Spleen (tissue), 11 donors: Measurements from ENCODE around the gene BASP1. TPM values are rescaled to one million over a fixed set of nuclear protein-coding genes. Genes with fewer than 3 reads are reported as not detected.

Experiments used
- DNase-seq: peaks from one replicate; pipeline ENCODE4 v3.0.0-alpha.2; 2020
- H3K27ac ChIP-seq, 8 donors: fragments of 200-600 bp; sonication (generic) in 7 of 8; 1 replicate in 4 of 8; 2 replicates in 4 of 8; pipeline versions ENCODE4 v1.5.0 to v1.8.0; 2016 to 2021; ENCODE audit warnings: inconsistent platforms in 4 of 8, mild to moderate bottlenecking in 4 of 8, moderate library complexity in 1 of 8
- H3K27me3 ChIP-seq, 7 donors: fragments of 200-600 bp; sonication (generic) in 6 of 7; replicated peaks in 1 of 7; 1 replicate in 4 of 7; 2 replicates in 3 of 7; pipeline versions ENCODE4 v1.5.0 to v1.8.0; 2016 to 2021; ENCODE audit warnings: inconsistent platforms in 3 of 7, mild to moderate bottlenecking in 1 of 7
- H3K36me3 ChIP-seq, 6 donors: fragments of 200-600 bp; sonication (generic) in 5 of 6; 1 replicate in 4 of 6; 2 replicates in 2 of 6; pipeline versions ENCODE4 v1.5.0 to v1.8.0; 2016 to 2021; ENCODE audit warnings: inconsistent platforms in 2 of 6
- H3K4me1 ChIP-seq, 6 donors: fragments of 200-600 bp; sonication (generic) in 5 of 6; 1 replicate in 3 of 6; 2 replicates in 3 of 6; pipeline versions ENCODE4 v1.5.0 to v1.8.0; 2016 to 2021; ENCODE audit warnings: inconsistent platforms in 3 of 6
- H3K4me3 ChIP-seq, 8 donors: fragments of 200-600 bp; sonication (generic) in 7 of 8; 1 replicate in 4 of 8; 2 replicates in 4 of 8; pipeline versions ENCODE4 v1.5.0 to v1.8.0; 2016 to 2021; ENCODE audit warnings: inconsistent platforms in 4 of 8, mild to moderate bottlenecking in 4 of 8, moderate library complexity in 2 of 8
- H3K9me3 ChIP-seq, 8 donors: fragments of 200-600 bp; sonication (generic) in 7 of 8; 1 replicate in 4 of 8; 2 replicates in 4 of 8; pipeline versions ENCODE4 v1.5.0 to v1.8.0; 2016 to 2021; ENCODE audit warnings: inconsistent platforms in 4 of 8
- POLR2A ChIP-seq, 3 donors: fragments of 450-650 bp; IDR thresholded peaks; one replicate each; pipeline ENCODE4 v1.5.1; 2017; ENCODE audit warnings: antibody characterized with exemption in 3 of 3, mild to moderate bottlenecking in 1 of 3
- POLR2AphosphoS5 ChIP-seq, 3 donors: sonication (generic); formaldehyde crosslinking; IDR thresholded peaks; one replicate each; pipeline ENCODE4 v1.5.1; 2017; ENCODE audit warnings: antibody characterized with exemption in 3 of 3
- WGBS, 5 donors: extraction: QIAGEN DNeasy Blood & Tissue Kit in 3 of 5; methylation state at CpG; one replicate each; pipeline versions ENCODE4 v1.1.5 to v1.1.7; 2013 to 2018; 5-methylcytosine and 5-hydroxymethylcytosine counted together
- intact Hi-C: fragments of 100-400 bp; cut with DNase I; formaldehyde crosslinking; loops from one replicate; pipeline ENCODE4 v1.15.0; 2023; ENCODE audit warnings: low total_unique reads
- polyA plus RNA-seq, 3 donors: library from polyadenylated mRNA; stranded (reverse); fragments of 200-250 nt; gene quantifications; one replicate each; pipeline ENCODE4 v1.2.1, GENCODE V29; 2013
- total RNA-seq, 7 donors: library from RNA; depleted of rRNA in 3 of 7; stranded (reverse); fragments of >200 nt in 3 of 7; fragmentation: NEBNext Ultra II Directional in 4 of 7; extraction: Animal tissue kit (Norgen Biotek cat#: 25700) in 4 of 7; gene quantifications; one replicate each; pipeline versions ENCODE4 v1.1.0 to v1.2.1, GENCODE V29; 2016 to 2021
- TF ChIP-seq, protein P1 (sequence below), 11 experiments: fragments of 200-600 bp in 7 of 11; fragments of 450-650 bp in 4 of 11; sonication (generic) in 4 of 11; IDR thresholded peaks in 8 of 11; conservative IDR thresholded peaks in 3 of 11; 1 replicate in 7 of 11; 2 replicates in 4 of 11; pipeline versions ENCODE4 v1.4.0 to v1.8.0; 2016 to 2021; ENCODE audit warnings: antibody characterized with exemption in 11 of 11, inconsistent platforms in 4 of 11, mild to moderate bottlenecking in 1 of 11
- donor health status: healthy with polysubstance abuse.
- donor health status: DM: no; HTN: no; CAD: no; lungs with moderate emphysema.
- donor health status: DM: no; HTN: no; CAD: no.
- donor health status: Bipolar disorder and iron deficiency.
- donor health status: healthy.
- donor health status: DM: no; HTN: no; CAD: no.
- donor health status: DM: yes; HTN: yes; CAD: no.

Gene BASP1
- total and polyA plus RNA-seq, 10 donors = 44.5 to 168 (median 102) TPM

DNA sequence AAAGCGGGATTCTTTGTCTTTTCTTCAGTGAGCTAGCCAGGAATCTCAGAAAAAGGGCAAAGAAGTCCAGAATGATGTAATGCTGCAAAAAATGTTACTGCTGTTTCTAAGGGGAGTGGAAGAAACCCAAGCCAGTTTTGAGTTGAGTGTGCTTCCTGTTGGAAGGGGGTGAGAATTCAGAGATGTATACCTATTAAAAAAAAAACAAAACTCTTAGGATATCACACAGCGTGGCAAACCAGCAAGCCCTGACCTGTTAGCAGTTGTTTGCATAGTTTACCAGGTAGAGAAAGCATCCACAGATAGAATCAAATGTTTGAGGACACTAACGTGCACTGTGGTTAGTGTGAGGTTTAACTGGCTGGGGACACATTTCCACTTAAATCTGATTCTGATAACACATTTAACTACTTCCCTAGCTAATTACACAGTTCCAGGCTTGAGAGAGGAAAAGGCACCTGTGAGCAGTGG, 11.4 kb downstream of the BASP1 start:
- TF ChIP-seq POLR2AphosphoS5 (IDR thresholded peaks at IDR 0.05) = no peak
- no peak for TF ChIP-seq POLR2A (IDR thresholded peaks at IDR 0.05)
- TF ChIP-seq, protein P1, sequence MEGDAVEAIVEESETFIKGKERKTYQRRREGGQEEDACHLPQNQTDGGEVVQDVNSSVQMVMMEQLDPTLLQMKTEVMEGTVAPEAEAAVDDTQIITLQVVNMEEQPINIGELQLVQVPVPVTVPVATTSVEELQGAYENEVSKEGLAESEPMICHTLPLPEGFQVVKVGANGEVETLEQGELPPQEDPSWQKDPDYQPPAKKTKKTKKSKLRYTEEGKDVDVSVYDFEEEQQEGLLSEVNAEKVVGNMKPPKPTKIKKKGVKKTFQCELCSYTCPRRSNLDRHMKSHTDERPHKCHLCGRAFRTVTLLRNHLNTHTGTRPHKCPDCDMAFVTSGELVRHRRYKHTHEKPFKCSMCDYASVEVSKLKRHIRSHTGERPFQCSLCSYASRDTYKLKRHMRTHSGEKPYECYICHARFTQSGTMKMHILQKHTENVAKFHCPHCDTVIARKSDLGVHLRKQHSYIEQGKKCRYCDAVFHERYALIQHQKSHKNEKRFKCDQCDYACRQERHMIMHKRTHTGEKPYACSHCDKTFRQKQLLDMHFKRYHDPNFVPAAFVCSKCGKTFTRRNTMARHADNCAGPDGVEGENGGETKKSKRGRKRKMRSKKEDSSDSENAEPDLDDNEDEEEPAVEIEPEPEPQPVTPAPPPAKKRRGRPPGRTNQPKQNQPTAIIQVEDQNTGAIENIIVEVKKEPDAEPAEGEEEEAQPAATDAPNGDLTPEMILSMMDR (IDR thresholded peaks at IDR 0.05 in 8 of 11, conservative IDR thresholded peaks at IDR 0.05 in 3 of 11) = no peak
- H3K36me3 ChIP-seq = peaks cover 0 to 28% (median 0%) of the 10 kb centered on the region in 6 donors
- no peaks in the 10 kb centered on the region for H3K9me3 ChIP-seq
- no peak for DNase-seq
- peaks cover 0 to 75% (median 32%) of the 10 kb centered on the region in 6 donors for H3K4me1 ChIP-seq
- H3K27me3 ChIP-seq = no peaks in the 10 kb centered on the region
- 21 to 43% (median 29%) methylated on average over 3 of the region's 3 CpGs for WGBS, 5 donors
- H3K27ac ChIP-seq = peak overlapping the region in 5 of 8 donors; percentile 7 to 66 (median 64)
- H3K4me3 ChIP-seq = no peak overlapping the region
- intact Hi-C loops = no loop called here

DNA sequence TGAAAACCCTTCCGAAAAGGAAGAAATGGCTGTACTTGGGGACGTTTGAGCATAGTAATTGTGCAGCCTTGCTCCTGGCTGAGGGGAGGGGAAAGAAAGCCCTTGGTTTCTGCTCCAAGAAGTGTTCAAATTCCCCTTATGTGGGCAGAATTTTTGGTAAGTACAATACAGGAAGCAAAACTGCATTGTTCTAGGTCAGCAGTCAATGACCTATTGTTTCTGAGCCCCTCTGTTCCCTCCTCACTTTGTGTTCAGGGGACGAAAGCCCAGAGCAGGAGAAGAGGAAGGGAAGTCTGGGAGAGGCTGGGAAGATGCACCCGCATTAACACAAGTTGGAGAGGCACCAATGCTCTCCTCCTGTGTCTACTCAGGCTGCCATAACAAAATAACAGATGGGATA, 11.9 kb downstream of the BASP1 start:
- intact Hi-C loops = no loop called here
- WGBS, 5 donors = 44 to 58% (median 52%) methylated on average over 4 of the region's 4 CpGs
- Histone ChIP-seq H3K4me1 (peaks cover 0 to 75% (median 31%) of the 10 kb centered on the region in 6 donors), H3K9me3 (no peaks in the 10 kb centered on the region), H3K36me3 (peaks cover 0 to 28% (median 0%) of the 10 kb centered on the region in 6 donors), H3K27ac (peak overlapping the region in 5 of 8 donors; percentile 7 to 66 (median 64)), H3K27me3 (no peaks in the 10 kb centered on the region), H3K4me3 (no peak overlapping the region)
- no peak for DNase-seq
- TF ChIP-seq POLR2A (IDR thresholded peaks at IDR 0.05) (no peak), POLR2AphosphoS5 (IDR thresholded peaks at IDR 0.05) (peak in 1 of 3 donors; percentile 50)

DNA sequence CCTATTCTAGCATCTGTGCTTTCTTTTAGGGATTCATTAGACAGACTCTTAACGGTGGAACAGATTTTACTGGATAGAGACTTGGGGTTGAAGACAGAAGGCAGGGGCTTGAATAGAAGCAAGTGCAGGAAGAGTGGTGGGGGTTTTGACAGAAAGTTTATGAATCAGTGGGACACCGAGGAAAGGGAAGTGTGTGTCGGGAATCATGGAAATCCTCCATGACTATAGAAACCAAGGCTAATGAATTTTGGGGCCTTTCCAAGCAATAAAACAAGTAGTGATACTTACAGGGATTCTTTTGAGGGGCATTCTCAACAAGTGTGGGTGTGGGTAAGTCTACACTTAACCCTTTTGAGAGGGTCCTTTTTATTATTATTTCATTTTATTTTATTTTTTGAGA, 12.8 kb downstream of the BASP1 start:
- WGBS, 5 donors = 82 to 91% (median 87%) methylated on average over 3 of the region's 3 CpGs
- no peak for TF ChIP-seq POLR2A (IDR thresholded peaks at IDR 0.05)
- TF ChIP-seq, protein P1 (IDR thresholded peaks at IDR 0.05 in 8 of 11, conservative IDR thresholded peaks at IDR 0.05 in 3 of 11) = no peak
- TF ChIP-seq POLR2AphosphoS5 (IDR thresholded peaks at IDR 0.05) = no peak

DNA sequence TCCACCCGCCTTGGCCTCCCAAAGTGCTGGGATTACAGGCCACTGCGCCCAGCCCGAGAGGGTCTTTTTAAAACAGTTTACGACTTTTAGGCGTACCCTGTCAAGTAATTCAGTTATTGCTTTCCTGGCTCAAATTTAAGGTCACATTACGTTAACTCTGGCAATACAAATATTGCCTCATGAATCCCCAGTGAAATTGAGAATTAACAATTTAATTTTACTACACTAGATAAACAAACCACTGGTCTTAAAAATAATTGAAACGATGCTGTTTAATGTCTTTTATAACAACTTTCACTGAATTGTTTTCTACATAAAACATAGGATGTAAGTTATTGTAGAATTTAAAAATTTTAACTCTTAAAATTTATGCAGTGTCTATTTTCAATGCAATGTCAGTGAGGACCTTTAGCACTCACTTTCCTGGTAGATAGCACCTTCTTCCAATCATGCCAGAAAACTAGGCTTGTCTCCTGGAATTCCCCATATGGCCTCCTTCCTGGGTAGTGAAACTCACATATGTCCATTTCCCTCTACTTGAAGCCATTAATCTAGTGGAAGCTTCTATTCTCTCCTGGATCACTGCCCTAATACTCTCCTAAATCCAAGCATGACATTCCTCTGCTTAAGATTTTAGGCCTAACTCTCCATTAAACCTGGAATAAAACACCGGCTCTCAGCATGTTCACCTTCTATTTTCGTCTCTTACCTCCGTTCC, 13.5 kb downstream of the BASP1 start:
- H3K36me3 ChIP-seq = peaks cover 0 to 28% (median 0%) of the 10 kb centered on the region in 6 donors
- TF ChIP-seq POLR2AphosphoS5 (IDR thresholded peaks at IDR 0.05) (no peak), POLR2A (IDR thresholded peaks at IDR 0.05) (no peak)
- TF ChIP-seq, protein P1 (IDR thresholded peaks at IDR 0.05 in 8 of 11, conservative IDR thresholded peaks at IDR 0.05 in 3 of 11) = no peak
- WGBS, 5 donors = 89 to 96% (median 93%) methylated on average over 10 of the region's 10 CpGs
- DNase-seq = no peak
- H3K4me1 ChIP-seq = peaks cover 0 to 75% (median 29%) of the 10 kb centered on the region in 6 donors
- no peaks in the 10 kb centered on the region for H3K9me3 ChIP-seq
- H3K27ac ChIP-seq = peak overlapping the region in 1 of 8 donors; percentile 65
- no peaks in the 10 kb centered on the region for H3K27me3 ChIP-seq
- intact Hi-C loops = no loop called here
- no peak overlapping the region for H3K4me3 ChIP-seq

More for the DNA sequence above, 12.8 kb downstream of the BASP1 start:
- Histone ChIP-seq H3K27me3 (no peaks in the 10 kb centered on the region), H3K4me1 (peaks cover 0 to 75% (median 32%) of the 10 kb centered on the region in 6 donors), H3K36me3 (peaks cover 0 to 28% (median 0%) of the 10 kb centered on the region in 6 donors), H3K9me3 (no peaks in the 10 kb centered on the region), H3K27ac (peak overlapping the region in 3 of 8 donors; percentile 50 to 66 (median 65)), H3K4me3 (no peak overlapping the region)
- DNase-seq = no peak
- intact Hi-C loops = no loop called here
